Tibial nerve (tissue), 4 donors: Measurements from ENCODE around the gene NF2. TPM values are rescaled to one million over a fixed set of nuclear protein-coding genes. Genes with fewer than 3 reads are reported as not detected.

Experiments
- DNase-seq, 2 donors: peaks; one replicate each; pipeline ENCODE4 v3.0.0-alpha.2; 2019; ENCODE audit warnings: low spot score in 2 of 2
- H3K27ac ChIP-seq, 4 donors: fragments of 200-600 bp; sonication (generic) in 3 of 4; one replicate each; pipeline ENCODE4 v1.5.1; 2017 to 2019; ENCODE audit warnings: mild to moderate bottlenecking in 1 of 4
- H3K27me3 ChIP-seq, 2 donors: fragments of 200-600 bp; sonication (generic) in 1 of 2; one replicate each; pipeline versions ENCODE4 v1.5.1 to v1.6.0; 2017 to 2019
- H3K36me3 ChIP-seq, 3 donors: fragments of 200-600 bp; sonication (generic); one replicate each; pipeline ENCODE4 v1.5.1; 2018 to 2019
- H3K4me1 ChIP-seq, 4 donors: fragments of 200-600 bp; sonication (generic) in 3 of 4; one replicate each; pipeline ENCODE4 v1.5.1; 2017 to 2019
- H3K4me3 ChIP-seq, 4 donors: fragments of 200-600 bp; sonication (generic) in 3 of 4; one replicate each; pipeline ENCODE4 v1.5.1; 2017 to 2019; ENCODE audit warnings: mild to moderate bottlenecking in 1 of 4, moderate library complexity in 1 of 4
- H3K9me3 ChIP-seq, 4 donors: fragments of 200-600 bp; sonication (generic) in 3 of 4; one replicate each; pipeline ENCODE4 v1.5.1; 2017 to 2019
- EP300 ChIP-seq, 2 donors: sonication (generic); formaldehyde crosslinking; IDR thresholded peaks; one replicate each; pipeline ENCODE4 v1.6.1; 2017; ENCODE audit warnings: antibody characterized with exemption in 2 of 2, mild to moderate bottlenecking in 1 of 2
- POLR2A ChIP-seq, 2 donors: fragments of 450-650 bp; IDR thresholded peaks; one replicate each; pipeline ENCODE4 v1.6.1; 2017; ENCODE audit warnings: antibody characterized with exemption in 2 of 2, mild to moderate bottlenecking in 2 of 2, moderate library complexity in 2 of 2
- WGBS, 2 donors: methylation state at CpG; one replicate each; pipeline ENCODE4 v1.1.5; 2018; 5-methylcytosine and 5-hydroxymethylcytosine counted together
- total RNA-seq, 4 donors: library from RNA; depleted of rRNA; stranded (reverse); fragments of >200 nt; gene quantifications; one replicate each; pipeline ENCODE4 v1.1.0, GENCODE V29; 2016
- TF ChIP-seq, protein P1 (sequence below), 5 experiments: fragments of 200-600 bp in 3 of 5; fragments of 450-650 bp in 2 of 5; sonication (generic) in 3 of 5; IDR thresholded peaks; one replicate each; pipeline ENCODE4 v1.5.1; 2016 to 2019; ENCODE audit warnings: antibody characterized with exemption in 5 of 5, mild to moderate bottlenecking in 3 of 5, moderate library complexity in 2 of 5

Gene NF2
- total RNA-seq, 4 donors from 2014 or later = 24.9 to 39.0 (median 28.8) TPM

DNA sequence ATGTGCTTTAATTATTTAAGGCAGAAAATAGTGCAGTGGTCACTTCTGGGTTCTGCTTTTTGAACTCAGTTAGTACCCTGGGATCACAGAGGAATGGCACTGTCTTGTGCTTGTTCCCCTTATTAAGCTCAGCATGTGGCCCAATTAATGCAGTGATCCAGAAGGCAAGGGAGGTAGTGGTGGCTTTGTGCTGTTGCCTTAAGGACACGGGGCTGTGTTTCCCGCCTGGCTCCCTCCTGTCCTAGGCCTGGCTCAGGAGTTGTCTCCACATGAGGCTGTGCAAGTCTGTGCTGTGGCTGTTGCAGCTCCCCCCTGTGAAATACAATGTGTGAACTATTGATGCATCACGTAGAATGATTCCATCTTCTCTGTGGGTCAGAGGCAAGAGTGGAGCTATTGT lies 67.2 kb downstream of the NF2 start:
- no peaks in the 10 kb centered on the region for H3K4me1 ChIP-seq
- 73 to 81% methylated on average over 3 of the region's 3 CpGs for WGBS, 2 donors
- no peaks in the 10 kb centered on the region for H3K27me3 ChIP-seq
- H3K9me3 ChIP-seq = no peaks in the 10 kb centered on the region
- no peak overlapping the region for H3K27ac ChIP-seq
- peaks cover 0 to 97% (median 11%) of the 10 kb centered on the region in 3 donors for H3K36me3 ChIP-seq
- no peak overlapping the region for H3K4me3 ChIP-seq
- DNase-seq = no peak
- no peak for TF ChIP-seq POLR2A (IDR thresholded peaks at IDR 0.05)
- TF ChIP-seq, protein P1, sequence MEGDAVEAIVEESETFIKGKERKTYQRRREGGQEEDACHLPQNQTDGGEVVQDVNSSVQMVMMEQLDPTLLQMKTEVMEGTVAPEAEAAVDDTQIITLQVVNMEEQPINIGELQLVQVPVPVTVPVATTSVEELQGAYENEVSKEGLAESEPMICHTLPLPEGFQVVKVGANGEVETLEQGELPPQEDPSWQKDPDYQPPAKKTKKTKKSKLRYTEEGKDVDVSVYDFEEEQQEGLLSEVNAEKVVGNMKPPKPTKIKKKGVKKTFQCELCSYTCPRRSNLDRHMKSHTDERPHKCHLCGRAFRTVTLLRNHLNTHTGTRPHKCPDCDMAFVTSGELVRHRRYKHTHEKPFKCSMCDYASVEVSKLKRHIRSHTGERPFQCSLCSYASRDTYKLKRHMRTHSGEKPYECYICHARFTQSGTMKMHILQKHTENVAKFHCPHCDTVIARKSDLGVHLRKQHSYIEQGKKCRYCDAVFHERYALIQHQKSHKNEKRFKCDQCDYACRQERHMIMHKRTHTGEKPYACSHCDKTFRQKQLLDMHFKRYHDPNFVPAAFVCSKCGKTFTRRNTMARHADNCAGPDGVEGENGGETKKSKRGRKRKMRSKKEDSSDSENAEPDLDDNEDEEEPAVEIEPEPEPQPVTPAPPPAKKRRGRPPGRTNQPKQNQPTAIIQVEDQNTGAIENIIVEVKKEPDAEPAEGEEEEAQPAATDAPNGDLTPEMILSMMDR (IDR thresholded peaks at IDR 0.05) = no peak
- TF ChIP-seq EP300 (IDR thresholded peaks at IDR 0.05) = no peak

DNA sequence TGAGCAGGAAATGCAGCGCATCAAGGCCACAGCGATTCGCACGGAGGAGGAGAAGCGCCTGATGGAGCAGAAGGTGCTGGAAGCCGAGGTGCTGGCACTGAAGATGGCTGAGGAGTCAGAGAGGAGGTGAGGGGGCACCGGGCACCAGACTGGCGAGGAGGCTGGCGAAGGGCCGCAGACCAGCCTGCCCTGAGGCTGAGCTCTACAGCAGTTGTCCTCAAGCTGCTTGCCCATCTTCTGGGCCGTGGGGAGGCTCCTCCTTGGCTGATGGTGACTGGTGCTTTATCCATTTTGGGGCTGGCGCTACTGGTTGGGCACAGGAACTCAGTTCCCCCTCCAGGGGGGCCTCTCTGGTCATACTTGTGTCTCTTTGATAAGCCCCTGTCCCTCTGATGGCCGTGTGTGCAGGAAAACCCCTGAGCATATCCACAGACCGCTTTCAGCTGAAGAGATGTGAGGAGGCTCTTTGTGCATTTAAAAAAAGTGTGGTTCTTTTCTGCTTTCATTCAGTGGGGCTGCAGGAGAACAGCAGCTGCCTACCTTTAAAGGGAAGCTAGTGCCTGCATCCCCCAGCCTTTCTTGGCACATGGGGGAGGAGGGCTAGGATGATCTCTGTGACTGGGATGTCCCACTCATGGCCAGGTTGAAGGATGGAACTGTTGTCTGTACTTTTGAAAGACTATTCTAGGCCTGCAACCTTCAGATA lies 70.1 kb downstream of the NF2 start:
- Histone ChIP-seq H3K27ac (no peak overlapping the region), H3K4me1 (no peaks in the 10 kb centered on the region), H3K4me3 (no peak overlapping the region), H3K9me3 (no peaks in the 10 kb centered on the region), H3K36me3 (peaks cover 0 to 98% (median 8%) of the 10 kb centered on the region in 3 donors), H3K27me3 (no peaks in the 10 kb centered on the region)
- no peak for DNase-seq
- 89% methylated on average over 14 of the region's 14 CpGs for WGBS, 2 donors
- no peak for TF ChIP-seq EP300 (IDR thresholded peaks at IDR 0.05)

DNA sequence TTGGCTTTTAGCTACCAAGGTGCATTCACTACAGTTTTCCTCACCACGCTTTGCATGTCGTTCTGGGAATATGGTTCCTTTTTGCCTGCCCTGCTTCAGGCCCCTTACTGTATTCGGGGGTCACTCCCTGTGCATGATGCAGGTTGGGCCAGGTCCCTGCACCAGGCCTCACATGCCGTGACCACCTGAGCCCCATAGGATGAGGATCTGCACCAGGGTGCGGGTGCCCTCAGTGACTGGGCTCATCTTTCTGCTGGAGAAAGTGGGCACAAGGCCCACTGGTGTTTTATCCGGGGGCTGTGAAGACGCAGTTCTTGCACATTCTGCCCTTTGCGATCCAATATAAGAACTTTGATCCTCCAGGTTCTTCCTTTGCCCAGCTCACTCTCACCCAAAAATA lies 70.7 kb downstream of the NF2 start:
- no peak overlapping the region for H3K27ac ChIP-seq
- no peak overlapping the region for H3K4me3 ChIP-seq
- DNase-seq = no peak
- TF ChIP-seq, protein P1 (IDR thresholded peaks at IDR 0.05) = no peak
- TF ChIP-seq EP300 (IDR thresholded peaks at IDR 0.05) (no peak), POLR2A (IDR thresholded peaks at IDR 0.05) (no peak)
- 92 to 93% methylated on average over 8 of the region's 8 CpGs for WGBS, 2 donors
- H3K9me3 ChIP-seq = no peaks in the 10 kb centered on the region
- peaks cover 0 to 98% (median 8%) of the 10 kb centered on the region in 3 donors for H3K36me3 ChIP-seq
- H3K27me3 ChIP-seq = no peaks in the 10 kb centered on the region
- H3K4me1 ChIP-seq = no peaks in the 10 kb centered on the region

DNA sequence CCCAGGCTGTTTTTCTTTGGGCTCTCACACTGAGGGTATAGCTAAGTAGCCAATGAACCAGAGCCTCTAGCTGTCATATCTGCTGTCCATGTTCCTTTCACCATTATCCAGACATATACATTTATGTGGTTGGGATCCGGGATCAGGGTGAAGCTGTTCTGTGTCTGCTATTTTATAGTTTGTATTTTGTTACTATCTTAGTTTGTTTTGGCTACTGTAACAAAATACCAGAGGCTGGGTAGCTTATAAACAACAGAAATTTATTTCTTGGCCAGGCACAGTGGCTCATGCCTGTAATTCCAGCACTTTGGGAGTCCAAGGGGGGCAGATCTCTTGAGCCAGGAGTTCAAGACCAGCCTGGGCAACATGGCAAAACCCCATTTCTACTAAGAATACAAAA lies 75.9 kb downstream of the NF2 start:
- Histone ChIP-seq H3K27me3 (no peaks in the 10 kb centered on the region), H3K36me3 (peaks cover 0 to 100% (median 17%) of the 10 kb centered on the region in 3 donors), H3K9me3 (no peaks in the 10 kb centered on the region), H3K4me1 (no peaks in the 10 kb centered on the region), H3K4me3 (no peak overlapping the region), H3K27ac (no peak overlapping the region)
- WGBS, 2 donors = 76 to 81% methylated on average over 1 of the region's 1 CpG
- TF ChIP-seq POLR2A (IDR thresholded peaks at IDR 0.05) = no peak
- TF ChIP-seq, protein P1 (IDR thresholded peaks at IDR 0.05) = no peak
- TF ChIP-seq EP300 (IDR thresholded peaks at IDR 0.05) = no peak
- DNase-seq = no peak

DNA sequence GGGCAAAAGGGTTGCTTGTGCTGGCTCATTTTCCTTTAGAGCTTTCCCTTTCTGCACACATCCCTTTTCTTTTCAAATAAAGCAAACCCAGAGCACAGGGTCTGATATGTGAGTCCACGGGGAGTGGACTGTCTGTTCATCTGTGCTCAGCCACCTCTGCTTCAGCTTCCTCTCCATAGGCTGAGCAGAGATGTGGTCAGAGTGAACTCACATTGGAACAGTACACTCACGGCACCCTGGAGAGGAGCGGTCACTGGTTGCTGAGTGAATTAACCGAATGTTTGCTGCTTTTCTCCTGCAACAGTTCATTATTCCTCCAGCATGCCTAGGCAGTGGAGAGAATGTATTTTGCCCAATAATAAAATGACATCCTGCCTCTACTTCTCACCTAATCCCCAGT lies 80.1 kb downstream of the NF2 start:
- H3K4me1 ChIP-seq = no peaks in the 10 kb centered on the region
- no peaks in the 10 kb centered on the region for H3K9me3 ChIP-seq
- no peak overlapping the region for H3K27ac ChIP-seq
- peaks cover 2 to 100% (median 9%) of the 10 kb centered on the region in 3 donors for H3K36me3 ChIP-seq
- H3K4me3 ChIP-seq = no peak overlapping the region
- H3K27me3 ChIP-seq = no peaks in the 10 kb centered on the region
- TF ChIP-seq, protein P1 (IDR thresholded peaks at IDR 0.05) = no peak
- no peak for TF ChIP-seq EP300 (IDR thresholded peaks at IDR 0.05)
- WGBS, 2 donors = 82 to 93% methylated on average over 4 of the region's 4 CpGs
- no peak for DNase-seq
